ENCODE data around the gene UBAC1.

UBAC1 gene

GRCh38 chr9:135984072-135984710, 23.0 kb upstream of the UBAC1 start:
- no peak overlapping the region for H3K4me3 ChIP-seq (replicated peaks; ENCODE audit: low read depth, low read length)
- no peak for DNase-seq (ENCODE audit: extremely low read depth, low read depth)
- no peak for TF ChIP-seq CTCF (IDR thresholded peaks at IDR 0.05; ENCODE audit: low read depth, low read length, missing control alignments)

GRCh38 chr9:135983208-135984071, 22.3 kb upstream of the UBAC1 start:
- no peak for TF ChIP-seq CTCF (IDR thresholded peaks at IDR 0.05; ENCODE audit: low read depth, low read length, missing control alignments)
- no peak for DNase-seq (ENCODE audit: extremely low read depth, low read depth)
- H3K4me3 ChIP-seq (replicated peaks; ENCODE audit: low read depth, low read length), result no peak overlapping the region

- TF ChIP-seq CTCF (IDR thresholded peaks at IDR 0.05; ENCODE audit: low read depth, low read length, missing control alignments), result no peak
- no peak overlapping the region for H3K4me3 ChIP-seq (replicated peaks; ENCODE audit: low read depth, low read length)
- DNase-seq (ENCODE audit: extremely low read depth, low read depth), result no peak
Observed at GRCh38 chr9:135982499-135983207, 21.5 kb upstream of the UBAC1 start.

- no peak overlapping the region for H3K4me3 ChIP-seq (replicated peaks; ENCODE audit: low read depth, low read length)
- DNase-seq (ENCODE audit: extremely low read depth, low read depth), result no peak
- no peak for TF ChIP-seq CTCF (IDR thresholded peaks at IDR 0.05; ENCODE audit: low read depth, low read length, missing control alignments)
Observed at GRCh38 chr9:135980926-135981630, 19.9 kb upstream of the UBAC1 start.

GRCh38 chr9:135979547-135980166, 18.5 kb upstream of the UBAC1 start:
- DNase-seq (ENCODE audit: extremely low read depth, low read depth), result no peak
- no peak for TF ChIP-seq CTCF (IDR thresholded peaks at IDR 0.05; ENCODE audit: low read depth, low read length, missing control alignments)
- no peak overlapping the region for H3K4me3 ChIP-seq (replicated peaks; ENCODE audit: low read depth, low read length)

All from HFF-Myc (cell line).